Stomach (tissue), 9 donors: ENCODE data around the gene ABCC1. TPM values are rescaled to one million over a fixed set of nuclear protein-coding genes. Genes with fewer than 3 reads are reported as not detected.

ENCODE experiments used
- DNase-seq, 2 donors: peaks; one replicate each; pipeline versions ENCODE4 v3.0.0 to v3.0.0-alpha.2; 2013 to 2019
- H3K27ac ChIP-seq, 5 donors: fragments of 200-600 bp in 4 of 5; sonication (generic) in 4 of 5; one replicate each; pipeline ENCODE4 v1.5.1; 2013 to 2019; ENCODE audit warnings: mild to moderate bottlenecking in 1 of 5, moderate library complexity in 1 of 5
- H3K27me3 ChIP-seq, 3 donors: fragments of 200-600 bp; sonication (generic); one replicate each; pipeline ENCODE4 v1.5.1; 2017 to 2019; ENCODE audit warnings: mixed run types in 1 of 3
- H3K36me3 ChIP-seq, 4 donors: fragments of 200-600 bp; sonication (generic); 1 replicate in 3 of 4; 2 replicates in 1 of 4; pipeline ENCODE4 v1.5.1; 2016 to 2019
- H3K4me1 ChIP-seq, 4 donors: fragments of 200-600 bp; sonication (generic); one replicate each; pipeline ENCODE4 v1.5.1; 2016 to 2019
- H3K4me3 ChIP-seq, 4 donors: fragments of 200-600 bp; sonication (generic) in 3 of 4; one replicate each; pipeline ENCODE4 v1.5.1; 2016 to 2019; ENCODE audit warnings: mild to moderate bottlenecking in 1 of 4
- H3K9me3 ChIP-seq, 4 donors: fragments of 200-600 bp; sonication (generic); one replicate each; pipeline ENCODE4 v1.5.1; 2016 to 2019
- CTCF ChIP-seq, 7 experiments: fragments of 450-650 bp in 4 of 7; fragments of 200-600 bp in 3 of 7; sonication (generic) in 3 of 7; IDR thresholded peaks; one replicate each; pipeline ENCODE4 v1.5.1; 2016 to 2019; ENCODE audit warnings: antibody characterized with exemption in 7 of 7, control low read depth in 2 of 7, mild to moderate bottlenecking in 1 of 7
- EP300 ChIP-seq: sonication (generic); formaldehyde crosslinking; IDR thresholded peaks from one replicate; pipeline ENCODE4 v1.6.1; 2017; ENCODE audit warnings: antibody characterized with exemption
- POLR2A ChIP-seq, 4 donors: fragments of 450-650 bp; IDR thresholded peaks; one replicate each; pipeline ENCODE4 v1.6.1; 2016; ENCODE audit warnings: antibody characterized with exemption in 4 of 4, control low read depth in 2 of 4, mild to moderate bottlenecking in 1 of 4, moderate library complexity in 1 of 4
- POLR2AphosphoS5 ChIP-seq, 3 donors: sonication (generic); formaldehyde crosslinking; IDR thresholded peaks; one replicate each; pipeline ENCODE4 v1.6.1; 2016; ENCODE audit warnings: antibody characterized with exemption in 3 of 3
- WGBS, 5 donors: extraction: QIAGEN DNeasy Blood & Tissue Kit in 3 of 5; methylation state at CpG; one replicate each; pipeline versions ENCODE4 v1.1.5 to v1.1.7; 2013 to 2018; 5-methylcytosine and 5-hydroxymethylcytosine counted together
- intact Hi-C: fragments of 100-400 bp; cut with DNase I; formaldehyde crosslinking; loops from one replicate; pipeline ENCODE4 v1.15.1; 2023; ENCODE audit warnings: low total_unique reads
- polyA plus RNA-seq, 3 donors: library from polyadenylated mRNA; stranded (reverse); fragments of 200-250 nt; gene quantifications; one replicate each; pipeline ENCODE4 v1.2.3, GENCODE V29; 2013
- total RNA-seq, 5 donors: library from RNA; depleted of rRNA; stranded (reverse); fragments of >200 nt; gene quantifications; one replicate each; pipeline versions ENCODE4 v1.1.0 to v1.2.3, GENCODE V29; 2014 to 2016
- donor health status: healthy with polysubstance abuse.
- donor health status: Bipolar disorder and iron deficiency.
- donor health status: healthy.

Gene ABCC1
- total and polyA plus RNA-seq, 8 donors = 2.3 to 105 (median 24.9) TPM

- Histone ChIP-seq H3K36me3 (peaks cover 21 to 86% (median 68%) of the 10 kb centered on the region in 4 donors), H3K4me1 (peaks cover 7 to 55% (median 39%) of the 10 kb centered on the region in 4 donors), H3K4me3 (no peak overlapping the region), H3K9me3 (no peaks in the 10 kb centered on the region), H3K27ac (peak overlapping the region in 4 of 5 donors; percentile 30 to 86 (median 68)), H3K27me3 (no peaks in the 10 kb centered on the region)
- no peak for DNase-seq
- 54 to 75% (median 67%) methylated on average over 11 of the region's 11 CpGs for WGBS, 5 donors
- peak; percentile 27 for TF ChIP-seq EP300
- TF ChIP-seq POLR2AphosphoS5 (IDR thresholded peaks at IDR 0.05) = no peak
- intact Hi-C loops = no loop called here
These were observed 144.4 kb downstream of the ABCC1 start for GRCh38 chr16:16093628-16094332.

- Histone ChIP-seq H3K27ac (peak overlapping the region in 4 of 5 donors; percentile 73 to 86 (median 77)), H3K9me3 (no peaks in the 10 kb centered on the region), H3K36me3 (peaks cover 17 to 76% (median 61%) of the 10 kb centered on the region in 4 donors), H3K4me3 (no peak overlapping the region), H3K4me1 (peaks cover 17 to 70% (median 46%) of the 10 kb centered on the region in 4 donors), H3K27me3 (no peaks in the 10 kb centered on the region)
- no peak for DNase-seq
- 70 to 83% (median 78%) methylated on average over 8 of the region's 8 CpGs for WGBS, 5 donors
- no peak for TF ChIP-seq EP300
- no peak for TF ChIP-seq CTCF (IDR thresholded peaks at IDR 0.05)
- TF ChIP-seq POLR2A (IDR thresholded peaks at IDR 0.05) = no peak
- no peak for TF ChIP-seq POLR2AphosphoS5 (IDR thresholded peaks at IDR 0.05)
- intact Hi-C loops = no loop called here
These were observed 146.2 kb downstream of the ABCC1 start for GRCh38 chr16:16095646-16096045.

GRCh38 chr16:16096121-16096857, 146.9 kb downstream of the ABCC1 start:
- Histone ChIP-seq H3K4me3 (no peak overlapping the region), H3K4me1 (peaks cover 17 to 75% (median 46%) of the 10 kb centered on the region in 4 donors), H3K36me3 (peaks cover 12 to 76% (median 55%) of the 10 kb centered on the region in 4 donors), H3K27me3 (no peaks in the 10 kb centered on the region), H3K27ac (peak overlapping the region in 4 of 5 donors; percentile 73 to 86 (median 77)), H3K9me3 (no peaks in the 10 kb centered on the region)
- 56 to 73% (median 59%) methylated on average over 14 of the region's 14 CpGs for WGBS, 5 donors
- DNase-seq = peak in 1 of 2 donors; percentile 83
- intact Hi-C loops = no loop called here
- TF ChIP-seq POLR2AphosphoS5 (IDR thresholded peaks at IDR 0.05) (peak; percentile 8 to 88 (median 41)), POLR2A (IDR thresholded peaks at IDR 0.05) (no peak)

GRCh38 chr16:16096858-16097213, 147.4 kb downstream of the ABCC1 start:
- Histone ChIP-seq H3K4me3 (no peak overlapping the region), H3K9me3 (no peaks in the 10 kb centered on the region), H3K27me3 (no peaks in the 10 kb centered on the region), H3K4me1 (peaks cover 17 to 75% (median 49%) of the 10 kb centered on the region in 4 donors), H3K27ac (peak overlapping the region in 4 of 5 donors; percentile 73 to 86 (median 77)), H3K36me3 (peaks cover 12 to 76% (median 52%) of the 10 kb centered on the region in 4 donors)
- intact Hi-C loops = no loop called here
- no peak for TF ChIP-seq POLR2AphosphoS5 (IDR thresholded peaks at IDR 0.05)
- no peak for TF ChIP-seq EP300
- TF ChIP-seq POLR2A (IDR thresholded peaks at IDR 0.05) = no peak
- TF ChIP-seq CTCF (IDR thresholded peaks at IDR 0.05) = no peak
- 54 to 77% (median 65%) methylated on average over 3 of the region's 3 CpGs for WGBS, 5 donors
- DNase-seq = no peak

- DNase-seq = no peak
These were observed 149.9 kb downstream of the ABCC1 start for GRCh38 chr16:16099320-16099719.

More at GRCh38 chr16:16099320-16099719, 149.9 kb downstream of the ABCC1 start:
- H3K9me3 ChIP-seq = no peaks in the 10 kb centered on the region
- TF ChIP-seq CTCF (IDR thresholded peaks at IDR 0.05) (no peak), POLR2A (IDR thresholded peaks at IDR 0.05) (no peak), EP300 (no peak), POLR2AphosphoS5 (IDR thresholded peaks at IDR 0.05) (no peak)
- H3K4me1 ChIP-seq = peaks cover 15 to 61% (median 35%) of the 10 kb centered on the region in 4 donors
- peaks cover 25 to 88% (median 64%) of the 10 kb centered on the region in 4 donors for H3K36me3 ChIP-seq
- intact Hi-C loops = no loop called here
- H3K27me3 ChIP-seq = no peaks in the 10 kb centered on the region
- peak overlapping the region in 3 of 5 donors; percentile 2 to 86 (median 38) for H3K27ac ChIP-seq
- WGBS, 5 donors = 44 to 80% (median 69%) methylated on average over 4 of the region's 4 CpGs
- no peak overlapping the region for H3K4me3 ChIP-seq
